Ovary (tissue), 9 donors: Measurements from ENCODE around the gene GABRG3. TPM values are rescaled to one million over a fixed set of nuclear protein-coding genes. Genes with fewer than 3 reads are reported as not detected.

Source experiments
- DNase-seq, 5 donors: peaks; one replicate each; pipeline ENCODE4 v3.0.0-alpha.2; 2019 to 2020
- H3K27ac ChIP-seq, 2 donors: fragments of 200-600 bp; one replicate each; pipeline versions ENCODE4 v1.5.1 to v1.8.0; 2019 to 2022
- H3K27me3 ChIP-seq: fragments of 200-600 bp; one replicate; pipeline ENCODE4 v1.8.0; 2022
- H3K36me3 ChIP-seq: fragments of 200-600 bp; sonication (generic); one replicate; pipeline ENCODE4 v1.5.1; 2019
- H3K4me1 ChIP-seq: one replicate; pipeline ENCODE4 v1.8.1; 2013; ENCODE audit warnings: mild to moderate bottlenecking, moderate library complexity; ENCODE audit not compliant: insufficient read depth
- H3K4me3 ChIP-seq: fragments of 200-600 bp; sonication (generic); one replicate; pipeline ENCODE4 v1.5.1; 2017
- H3K9me3 ChIP-seq, 2 donors: fragments of 200-600 bp in 1 of 2; sonication (generic) in 1 of 2; one replicate each; pipeline versions ENCODE4 v1.5.1 to v1.8.1; 2013 to 2019; ENCODE audit warnings: mild to moderate bottlenecking in 1 of 2, moderate library complexity in 1 of 2
- CTCF ChIP-seq, 3 donors: fragments of 450-650 bp in 2 of 3; fragments of 200-600 bp in 1 of 3; IDR thresholded peaks; one replicate each; pipeline versions ENCODE4 v1.5.1 to v1.8.0; 2016 to 2022; ENCODE audit warnings: antibody characterized with exemption in 3 of 3, mild to moderate bottlenecking in 1 of 3
- EP300 ChIP-seq: sonication (generic); formaldehyde crosslinking; IDR thresholded peaks from one replicate; pipeline ENCODE4 v1.6.1; 2017; ENCODE audit warnings: antibody characterized with exemption
- POLR2A ChIP-seq: fragments of 450-650 bp; IDR thresholded peaks from one replicate; pipeline ENCODE4 v1.6.1; 2017; ENCODE audit warnings: antibody characterized with exemption, mild to moderate bottlenecking, moderate library complexity
- WGBS, 3 donors: extraction: QIAGEN DNeasy Blood & Tissue Kit in 1 of 3; methylation state at CpG; one replicate each; pipeline versions ENCODE4 v1.1.5 to v1.1.7; 2013 to 2017; 5-methylcytosine and 5-hydroxymethylcytosine counted together
- intact Hi-C, 4 donors: fragments of 100-400 bp; cut with DNase I; formaldehyde crosslinking; loops; one replicate each; pipeline versions ENCODE4 v1.11.0 to v1.15.1; 2022 to 2023
- polyA plus RNA-seq, 2 donors: library from polyadenylated mRNA; stranded (reverse); fragments of 200-250 nt in 1 of 2; fragments of 350-450 nt in 1 of 2; fragmentation: Illumina TruSeq in 1 of 2; extraction: RNeasy Lipid Tissue Mini Kit (QIAGEN cat#74804) in 1 of 2; gene quantifications; one replicate each; pipeline ENCODE4 v1.2.3, GENCODE V29; 2013 to 2014
- total RNA-seq, 7 donors: library from RNA; depleted of rRNA in 2 of 7; stranded (reverse); fragments of >200 nt in 2 of 7; fragmentation: NEBNext Ultra II Directional in 3 of 7; extraction: Animal tissue kit (Norgen Biotek cat#: 25700) in 3 of 7; gene quantifications; one replicate each; pipeline versions ENCODE4 v1.1.0 to v1.2.4, GENCODE V29; 2016 to 2023
- donor health status: DM: no; HTN: no; CAD: no; lungs with moderate emphysema.
- donor health status: DM: no; HTN: no; CAD: no.
- donor health status: Bipolar disorder and iron deficiency.
- donor health status: DM: yes; HTN: yes; CAD: no.
- donor health status: DM: no; HTN: no; CAD: no.
- donor health status: DM: yes; HTN: yes; CAD: no.

GABRG3 gene
- total and polyA plus RNA-seq, 9 donors, result 0.01 to 0.18 (median 0.13) TPM; not detected in 6

GRCh38 chr15:27512281-27513001, 541.5 kb downstream of the GABRG3 start:
- no peak for DNase-seq
- Histone ChIP-seq H3K27ac (no peak overlapping the region), H3K36me3 (no peaks in the 10 kb centered on the region), H3K9me3 (no peaks in the 10 kb centered on the region), H3K4me3 (no peak overlapping the region), H3K4me1 (no peaks in the 10 kb centered on the region), H3K27me3 (no peaks in the 10 kb centered on the region)
- intact Hi-C loops, result no loop called here
- TF ChIP-seq EP300 (no peak), CTCF (IDR thresholded peaks at IDR 0.05) (no peak), POLR2A (no peak)
- WGBS, 3 donors, result 66 to 78% (median 71%) methylated on average over 4 of the region's 4 CpGs

GRCh38 chr15:27514526-27514925, 543.5 kb downstream of the GABRG3 start:
- WGBS, 3 donors, result 81 to 89% (median 83%) methylated on average over 3 of the region's 3 CpGs

GRCh38 chr15:27527490-27528067, 556.6 kb downstream of the GABRG3 start:
- H3K9me3 ChIP-seq, result no peaks in the 10 kb centered on the region
- H3K36me3 ChIP-seq, result no peaks in the 10 kb centered on the region
- no peak for TF ChIP-seq POLR2A
- TF ChIP-seq EP300, result no peak
- TF ChIP-seq CTCF (IDR thresholded peaks at IDR 0.05), result no peak
- DNase-seq, result no peak
- H3K4me3 ChIP-seq, result no peak overlapping the region
- H3K27ac ChIP-seq, result no peak overlapping the region
- intact Hi-C loops, result loop anchor here in 1 of 4 donors (5.0 kb wide), 1 partner anchor 1190 kb away; no protein-coding TSS in a partner anchor
- 83 to 89% (median 86%) methylated on average over 18 of the region's 18 CpGs for WGBS, 3 donors
- no peaks in the 10 kb centered on the region for H3K4me1 ChIP-seq
- H3K27me3 ChIP-seq, result no peaks in the 10 kb centered on the region

More at GRCh38 chr15:27514526-27514925, 543.5 kb downstream of the GABRG3 start:
- TF ChIP-seq EP300 (no peak), CTCF (IDR thresholded peaks at IDR 0.05) (no peak), POLR2A (no peak)
- Histone ChIP-seq H3K4me3 (no peak overlapping the region), H3K27me3 (no peaks in the 10 kb centered on the region), H3K9me3 (no peaks in the 10 kb centered on the region), H3K4me1 (no peaks in the 10 kb centered on the region), H3K36me3 (no peaks in the 10 kb centered on the region), H3K27ac (no peak overlapping the region)
- intact Hi-C loops, result no loop called here
- DNase-seq, result no peak

- intact Hi-C loops, result loop anchor here in 1 of 4 donors (5.0 kb wide), 1 partner anchor 1192 kb away; no protein-coding TSS in a partner anchor
- H3K4me3 ChIP-seq, result no peak overlapping the region
- H3K9me3 ChIP-seq, result no peaks in the 10 kb centered on the region
- no peaks in the 10 kb centered on the region for H3K36me3 ChIP-seq
- H3K27ac ChIP-seq, result no peak overlapping the region
- no peaks in the 10 kb centered on the region for H3K27me3 ChIP-seq
- no peak for DNase-seq
- 42 to 50% (median 48%) methylated on average over 8 of the region's 8 CpGs for WGBS, 3 donors
- TF ChIP-seq CTCF (IDR thresholded peaks at IDR 0.05) (no peak), POLR2A (no peak), EP300 (no peak)
- no peaks in the 10 kb centered on the region for H3K4me1 ChIP-seq
These were observed 558.4 kb downstream of the GABRG3 start for GRCh38 chr15:27529399-27529798.
